ENCODE measurements around the gene PLA2G2D. TPM values are rescaled to one million over a fixed set of nuclear protein-coding genes. Genes with fewer than 3 reads are reported as not detected.

PLA2G2D gene
- total RNA-seq, 1 experiment from 2014 or later = not detected

DNA sequence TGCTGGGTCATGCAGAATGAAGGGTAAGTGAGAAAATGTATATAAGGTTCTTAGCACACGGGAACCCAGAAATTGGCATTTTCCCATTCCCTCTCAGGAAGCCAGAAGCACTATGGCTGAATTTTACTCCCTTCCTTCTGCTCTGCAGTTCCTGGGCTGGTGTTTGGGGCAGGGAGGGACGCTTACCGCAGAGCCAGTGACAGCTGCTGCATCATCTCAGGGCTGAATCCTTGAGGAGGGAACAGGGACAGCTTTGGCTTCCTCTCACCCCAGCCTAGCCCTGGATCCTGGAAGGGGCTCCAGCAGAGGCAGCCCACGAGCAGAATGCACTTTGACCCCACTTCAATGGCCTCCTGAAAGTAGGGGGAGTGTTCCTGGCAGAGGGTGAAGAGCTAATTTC, 12.0 kb downstream of the PLA2G2D start:
- TF ChIP-seq EZH2 (IDR thresholded peaks at IDR 0.05; ENCODE audit: borderline replicate concordance, low read depth, low read length, poor library complexity, severe bottlenecking) = no peak
- TF ChIP-seq CTCF (conservative IDR thresholded peaks at IDR 0.05; ENCODE audit: low read depth, low read length) = no peak
- Histone ChIP-seq H3K27me3 (replicated peaks; ENCODE audit: insufficient read depth, low read depth, low read length, poor library complexity) (no peaks in the 10 kb centered on the region), H3K36me3 (ENCODE audit: insufficient read depth, low read length, poor library complexity, severe bottlenecking) (no peaks in the 10 kb centered on the region), H3K9me3 (ENCODE audit: low read depth, low read length, poor library complexity, severe bottlenecking) (no peaks in the 10 kb centered on the region), H3K27ac (ENCODE audit: low read depth, low read length, poor library complexity, severe bottlenecking) (no peak overlapping the region), H3K4me3 (ENCODE audit: low read depth, low read length, poor library complexity, severe bottlenecking) (no peak overlapping the region), H3K4me1 (ENCODE audit: insufficient read depth, low read length, poor library complexity, severe bottlenecking) (no peaks in the 10 kb centered on the region)
- no peak for DNase-seq (ENCODE audit: low spot score)
- no TSS peak for BruUV-seq (replicated peaks)
- POLR2A ChIA-PET (ENCODE audit: low non-redundant PET) = no interaction called here
- intact Hi-C loops (cut with micrococcal nuclease; ENCODE audit: unreplicated experiment) = no loop called here
- CTCF ChIA-PET = no interaction called here

GRCh38 chr1:20105856-20106255, 13.5 kb downstream of the PLA2G2D start:
- Histone ChIP-seq H3K4me3 (ENCODE audit: low read depth, low read length, poor library complexity, severe bottlenecking) (no peak overlapping the region), H3K27me3 (replicated peaks; ENCODE audit: insufficient read depth, low read depth, low read length, poor library complexity) (no peaks in the 10 kb centered on the region), H3K4me1 (ENCODE audit: insufficient read depth, low read length, poor library complexity, severe bottlenecking) (no peaks in the 10 kb centered on the region), H3K36me3 (ENCODE audit: insufficient read depth, low read length, poor library complexity, severe bottlenecking) (no peaks in the 10 kb centered on the region), H3K27ac (ENCODE audit: low read depth, low read length, poor library complexity, severe bottlenecking) (no peak overlapping the region), H3K9me3 (ENCODE audit: low read depth, low read length, poor library complexity, severe bottlenecking) (no peaks in the 10 kb centered on the region)
- ChIA-PET CTCF (no interaction called here), POLR2A (ENCODE audit: low non-redundant PET) (no interaction called here)
- intact Hi-C loops (cut with micrococcal nuclease; ENCODE audit: unreplicated experiment) = no loop called here
- no peak for TF ChIP-seq CTCF (conservative IDR thresholded peaks at IDR 0.05; ENCODE audit: low read depth, low read length)
- TF ChIP-seq EZH2 (IDR thresholded peaks at IDR 0.05; ENCODE audit: borderline replicate concordance, low read depth, low read length, poor library complexity, severe bottlenecking) = no peak
- no peak for DNase-seq (ENCODE audit: low spot score)
- BruUV-seq (replicated peaks) = no TSS peak

GRCh38 chr1:20102875-20103274, 16.5 kb downstream of the PLA2G2D start:
- intact Hi-C loops (cut with micrococcal nuclease; ENCODE audit: unreplicated experiment) = no loop called here
- no peak for DNase-seq (ENCODE audit: low spot score)

More at GRCh38 chr1:20102875-20103274, 16.5 kb downstream of the PLA2G2D start:
- no peaks in the 10 kb centered on the region for H3K9me3 ChIP-seq (ENCODE audit: low read depth, low read length, poor library complexity, severe bottlenecking)
- ChIA-PET POLR2A (ENCODE audit: low non-redundant PET) (no interaction called here), CTCF (no interaction called here)
- H3K36me3 ChIP-seq (ENCODE audit: insufficient read depth, low read length, poor library complexity, severe bottlenecking) = no peaks in the 10 kb centered on the region
- H3K27me3 ChIP-seq (replicated peaks; ENCODE audit: insufficient read depth, low read depth, low read length, poor library complexity) = no peaks in the 10 kb centered on the region
- TF ChIP-seq EZH2 (IDR thresholded peaks at IDR 0.05; ENCODE audit: borderline replicate concordance, low read depth, low read length, poor library complexity, severe bottlenecking) (no peak), CTCF (conservative IDR thresholded peaks at IDR 0.05; ENCODE audit: low read depth, low read length) (no peak)
- H3K4me3 ChIP-seq (ENCODE audit: low read depth, low read length, poor library complexity, severe bottlenecking) = no peak overlapping the region
- H3K4me1 ChIP-seq (ENCODE audit: insufficient read depth, low read length, poor library complexity, severe bottlenecking) = no peaks in the 10 kb centered on the region
- BruUV-seq (replicated peaks) = no TSS peak
- H3K27ac ChIP-seq (ENCODE audit: low read depth, low read length, poor library complexity, severe bottlenecking) = no peak overlapping the region
